HG02678 (cell line): Measurements from ENCODE around the gene DPP10.

Experiments
- ATAC-seq: cut with Tn5 transposase; IDR thresholded peaks from one replicate; pipeline ENCODE4 v1.9.1; 2021; ENCODE audit warnings: mild to moderate bottlenecking, moderate library complexity; ENCODE audit not compliant: unreplicated experiment

DPP10 gene

DNA sequence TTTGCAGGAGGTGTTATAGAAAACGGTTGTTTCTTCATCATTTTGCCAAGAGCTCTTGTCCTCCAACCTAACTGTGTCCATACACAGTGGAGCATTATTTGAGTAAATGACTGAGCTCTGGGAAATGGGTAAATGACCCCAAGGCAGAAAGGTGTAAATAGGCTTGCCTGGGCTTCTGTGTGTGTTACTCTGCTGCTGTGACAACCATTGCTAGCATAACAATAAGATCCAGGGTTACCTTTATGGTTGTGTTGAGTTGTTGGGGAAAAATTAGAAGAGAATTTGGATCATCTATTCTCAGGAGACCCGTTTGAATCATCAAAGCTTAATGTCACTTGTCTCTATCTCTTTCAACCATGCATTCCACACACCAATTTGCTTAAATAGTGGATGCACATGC lies 672.7 kb downstream of the DPP10 start:
- ATAC-seq = no peak

GRCh38 chr2:115118306-115118705 lies 675.9 kb downstream of the DPP10 start:
- ATAC-seq = no peak

- ATAC-seq = no peak
These were observed 676.6 kb downstream of the DPP10 start for GRCh38 chr2:115119086-115119485.

- no peak for ATAC-seq
These were observed 680.3 kb downstream of the DPP10 start for GRCh38 chr2:115122701-115123100.

GRCh38 chr2:115124817-115125216 lies 682.4 kb downstream of the DPP10 start:
- ATAC-seq = no peak

DNA sequence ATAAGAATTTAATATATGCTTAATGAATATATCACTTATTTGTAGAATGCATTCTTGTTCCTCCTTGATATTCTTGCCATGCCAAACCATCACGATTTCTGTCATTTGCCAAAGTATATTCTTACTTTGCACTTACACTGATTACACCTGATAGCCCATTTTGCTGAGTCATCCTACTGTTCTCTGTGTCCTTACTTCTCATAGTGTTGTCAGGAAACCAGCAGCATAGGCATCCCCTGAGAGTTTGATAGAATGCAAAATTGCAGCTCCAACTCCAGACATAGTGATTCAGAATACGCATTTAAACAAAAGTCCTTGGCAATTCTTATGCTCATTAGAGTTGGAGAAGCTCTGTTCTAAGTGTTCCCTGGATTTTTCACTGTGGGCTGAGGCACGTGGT lies 687.1 kb downstream of the DPP10 start:
- no peak for ATAC-seq

DNA sequence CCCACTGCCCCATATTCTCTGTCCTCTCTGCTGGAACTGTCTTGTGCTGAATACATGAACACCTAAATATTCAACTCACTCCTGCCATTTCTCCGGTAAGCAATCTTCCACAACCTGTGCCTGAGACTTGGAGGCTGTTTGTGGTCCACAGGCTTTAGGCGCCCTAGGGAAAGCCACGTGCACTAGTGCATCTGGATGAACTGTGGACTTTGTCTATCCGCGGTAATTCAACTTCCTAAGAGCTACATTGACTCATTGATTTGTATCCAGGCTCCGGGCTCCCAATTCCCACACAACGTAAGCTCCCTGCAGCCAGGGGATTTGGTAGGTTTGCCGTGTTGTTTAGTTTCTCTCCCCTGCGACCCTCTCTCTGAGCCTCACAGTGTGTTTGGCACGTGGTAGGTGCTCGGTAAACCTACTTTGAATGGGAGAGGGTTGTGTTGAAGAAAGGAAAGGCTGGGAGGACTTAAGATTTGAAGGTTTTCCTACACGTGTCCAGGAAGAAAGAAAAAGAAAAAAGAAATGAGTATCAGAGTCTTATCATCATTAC lies 718.2 kb downstream of the DPP10 start:
- no peak for ATAC-seq

- no peak for ATAC-seq
These were observed 718.8 kb downstream of the DPP10 start for GRCh38 chr2:115161081-115161770.

DNA sequence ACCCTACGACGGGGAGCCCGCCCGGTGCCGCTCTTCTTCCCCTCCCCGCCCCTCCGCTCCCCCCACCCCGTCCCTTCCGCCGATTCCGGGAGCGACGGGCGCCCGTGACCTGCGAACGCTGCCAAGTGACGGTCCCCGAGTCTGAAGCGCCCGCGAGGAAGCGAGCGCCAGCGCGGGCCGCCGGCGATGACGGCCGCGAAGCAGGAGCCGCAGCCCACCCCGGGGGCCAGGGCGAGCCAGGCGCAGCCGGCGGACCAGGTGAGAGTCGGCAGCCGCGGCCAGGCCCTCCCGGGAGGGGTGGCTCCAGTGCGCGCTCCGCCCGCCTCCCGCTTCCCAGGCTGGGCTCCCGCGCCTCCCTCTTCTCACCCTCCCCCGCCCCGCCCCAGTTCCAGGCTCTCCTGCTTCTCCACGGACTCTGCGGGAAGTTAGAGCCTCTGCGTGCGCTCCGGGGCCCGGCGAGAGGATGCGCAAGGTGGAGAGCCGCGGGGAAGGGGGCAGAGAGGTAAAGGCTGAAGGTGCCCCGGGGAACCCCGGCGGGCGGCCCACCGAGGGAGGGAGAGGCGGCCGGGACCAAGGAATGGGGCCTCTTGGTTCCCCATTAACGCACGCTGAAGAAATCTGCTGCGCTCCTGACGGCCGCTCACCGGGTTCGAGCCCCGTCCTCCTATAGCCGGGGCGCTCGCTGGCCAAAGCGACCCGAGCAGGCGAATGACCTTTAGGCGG lies 719.5 kb downstream of the DPP10 start:
- no peak for ATAC-seq

DNA sequence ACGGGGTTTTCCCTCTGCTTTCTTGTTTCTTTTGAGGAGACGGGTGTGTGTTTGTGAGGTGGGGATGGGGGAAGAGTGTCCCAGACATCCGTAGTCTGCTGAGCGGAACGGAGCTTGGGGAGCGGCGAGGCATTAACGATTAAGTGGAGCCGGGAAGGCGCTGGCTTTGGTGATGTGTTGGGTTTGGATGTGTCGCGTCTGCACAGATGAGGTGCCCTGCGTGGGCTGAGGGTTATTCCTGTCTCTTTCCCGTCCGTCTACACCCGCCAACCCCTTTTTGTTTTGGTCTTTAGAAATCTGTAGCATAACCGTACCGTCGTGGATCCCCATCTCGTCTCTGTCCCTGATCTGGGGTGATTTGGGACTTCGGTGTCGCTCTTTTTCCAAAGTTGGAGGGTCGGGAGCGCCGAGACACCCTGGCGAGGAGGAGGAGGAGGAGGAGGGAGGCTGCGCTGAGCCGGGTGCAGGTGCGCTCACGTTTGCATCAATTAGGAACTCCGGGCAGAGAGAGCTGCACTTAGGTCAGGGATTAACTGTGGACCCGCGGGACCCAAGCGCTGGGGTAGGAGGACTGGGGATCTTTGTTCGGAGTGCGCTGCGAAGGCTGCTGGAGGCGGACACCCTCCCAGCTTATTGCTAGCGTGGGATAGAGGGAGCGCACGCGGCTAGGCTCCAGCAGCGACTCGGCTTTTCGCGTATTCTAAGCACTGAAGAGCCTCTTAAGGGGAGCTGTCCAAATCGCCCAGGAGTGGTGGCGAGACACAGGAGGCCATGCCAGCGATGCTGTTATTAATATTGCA lies 720.3 kb downstream of the DPP10 start:
- no peak for ATAC-seq

DNA sequence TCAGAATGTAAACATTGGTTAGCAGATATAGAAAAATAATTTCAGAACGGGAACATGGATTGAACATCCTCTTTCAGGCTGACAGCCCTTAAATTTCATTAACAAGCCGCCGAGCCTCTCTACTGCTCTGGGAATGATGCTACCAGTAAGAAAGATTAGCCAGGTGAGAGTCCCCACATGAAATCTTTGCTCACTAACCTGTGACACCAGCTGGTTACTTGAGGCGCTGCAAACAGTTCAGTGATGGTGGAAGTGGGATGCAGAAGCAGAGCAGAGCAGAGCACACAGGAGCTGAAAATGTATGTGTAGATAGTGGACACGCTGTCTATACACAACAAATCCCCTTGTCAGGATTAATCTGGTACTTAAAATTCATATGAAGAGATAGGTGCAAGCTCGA lies 721.1 kb downstream of the DPP10 start:
- no peak for ATAC-seq

GRCh38 chr2:115165529-115166109 lies 723.2 kb downstream of the DPP10 start:
- no peak for ATAC-seq

DNA sequence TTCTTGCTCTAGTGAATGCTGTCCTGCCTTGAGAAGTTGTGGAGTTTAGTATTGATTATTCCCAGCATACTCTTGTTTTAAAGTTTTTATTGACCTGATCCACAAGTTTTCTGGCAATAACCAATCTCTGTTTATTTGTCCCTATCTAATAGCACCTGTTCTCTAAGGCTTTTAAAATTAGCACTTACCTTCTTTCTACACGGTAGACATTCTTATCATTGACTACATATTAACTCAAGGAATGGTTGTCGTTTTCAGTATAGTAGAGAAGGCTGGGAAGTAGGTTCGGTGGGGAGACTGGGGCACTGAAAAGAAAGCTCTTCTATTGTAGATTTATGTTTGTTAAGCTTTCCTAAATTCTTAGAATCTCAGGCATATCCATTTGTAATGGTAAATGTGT lies 726.0 kb downstream of the DPP10 start:
- no peak for ATAC-seq

DNA sequence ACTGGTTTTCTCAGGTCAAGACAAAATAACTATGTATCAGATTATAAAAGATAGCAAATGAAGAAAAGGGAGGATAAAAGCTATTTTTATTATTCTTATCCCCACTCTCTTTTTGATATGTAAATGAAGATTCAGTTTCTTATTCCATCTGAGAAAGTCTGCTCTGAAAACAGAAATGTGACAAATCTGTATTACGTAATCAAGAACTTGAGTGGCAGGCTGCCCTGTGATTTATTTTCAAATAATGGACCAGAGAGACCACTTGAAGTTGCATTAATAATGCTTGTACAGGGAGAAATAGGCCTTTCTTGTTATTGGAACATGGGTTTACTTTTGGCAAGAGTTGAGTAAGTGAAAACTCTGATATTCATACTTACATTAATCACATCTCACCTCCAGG lies 727.4 kb downstream of the DPP10 start:
- ATAC-seq = no peak

- ATAC-seq = no peak
These were observed 729.3 kb downstream of the DPP10 start for GRCh38 chr2:115171751-115172150.

- ATAC-seq = no peak
These were observed 732.2 kb downstream of the DPP10 start for GRCh38 chr2:115174651-115175050.

DNA sequence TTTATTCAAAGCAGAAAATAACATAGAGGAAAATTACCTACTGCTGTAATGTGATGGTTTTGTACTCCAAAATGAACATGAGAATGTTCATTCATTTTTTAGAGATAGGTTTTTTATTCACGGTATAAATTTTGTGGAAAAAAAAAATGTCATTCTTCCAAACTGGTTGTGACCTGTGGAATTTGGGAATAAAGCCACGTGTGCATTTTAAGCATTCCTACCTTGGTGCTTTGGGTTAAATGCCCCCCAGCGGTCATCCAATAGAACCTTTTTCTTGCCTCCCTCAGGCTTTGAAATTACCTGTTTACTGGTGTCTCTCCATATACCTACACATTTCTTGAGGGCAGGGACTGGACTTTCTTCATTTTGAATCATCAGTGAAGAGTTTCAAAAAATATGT lies 740.7 kb downstream of the DPP10 start:
- ATAC-seq = no peak

DNA sequence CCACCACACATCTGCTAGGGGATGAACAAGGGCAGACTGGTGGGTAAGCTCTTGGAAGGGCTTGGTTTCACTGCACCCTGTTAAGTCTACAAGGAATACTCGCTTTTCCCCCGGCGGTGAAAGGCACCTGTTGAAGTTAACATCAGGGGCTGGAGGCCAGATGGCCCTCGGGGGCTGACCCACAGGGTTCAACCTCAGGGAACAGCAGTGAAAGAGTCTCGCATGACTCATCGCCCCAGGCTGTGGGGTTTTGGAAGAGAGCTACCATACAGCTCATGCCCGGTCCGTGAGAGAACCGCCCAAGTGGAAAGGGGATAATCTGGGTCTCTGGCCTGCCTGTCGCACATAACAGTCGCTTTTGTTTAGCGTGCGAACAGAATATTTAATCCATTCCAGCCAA lies 748.0 kb downstream of the DPP10 start:
- ATAC-seq = no peak

GRCh38 chr2:115194623-115195022 lies 752.2 kb downstream of the DPP10 start:
- ATAC-seq = no peak

DNA sequence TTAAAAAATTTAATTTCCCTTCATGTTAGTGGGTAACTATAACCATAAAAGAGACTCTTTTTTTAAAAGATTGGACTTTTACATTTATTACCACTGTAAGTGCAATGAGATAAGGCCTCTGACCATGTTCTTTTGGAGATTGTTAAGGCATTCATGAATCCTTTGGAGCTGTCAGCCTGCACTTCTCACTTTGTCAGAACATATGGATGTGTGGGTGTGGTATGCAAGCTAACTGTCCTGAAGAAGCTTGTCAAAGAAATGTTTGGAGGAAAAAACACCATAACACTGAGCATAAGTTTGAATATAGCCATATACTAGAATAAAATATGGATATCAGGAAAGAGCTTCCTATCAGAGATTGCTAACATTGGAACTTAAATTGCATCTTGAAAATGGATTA lies 754.1 kb downstream of the DPP10 start:
- ATAC-seq = no peak

DNA sequence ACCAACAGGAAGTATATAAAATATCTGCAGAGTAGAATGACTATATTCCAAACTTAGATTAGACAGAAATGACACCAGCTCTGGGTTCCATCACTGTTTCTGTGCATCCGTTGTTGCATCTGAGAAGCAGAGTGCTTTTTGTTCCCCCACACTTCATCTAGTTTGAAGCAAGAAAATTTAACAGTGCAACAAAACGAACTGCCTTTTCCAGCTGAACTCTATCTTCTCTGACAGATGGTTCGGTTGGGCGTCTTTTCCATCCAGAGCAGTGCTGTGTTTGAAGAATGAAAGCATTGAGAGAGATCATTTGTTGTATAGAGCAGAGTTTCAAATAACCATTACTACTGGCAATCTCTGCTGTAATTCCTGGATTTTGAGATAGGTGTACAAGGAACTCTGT lies 757.5 kb downstream of the DPP10 start:
- ATAC-seq = no peak
